ENCODE results near the gene VEPH1. TPM values are rescaled to one million over a fixed set of nuclear protein-coding genes. Genes with fewer than 3 reads are reported as not detected.

Gene VEPH1
- total and polyA plus RNA-seq, 9 of the 15 experiments (the other 6 are each of a cell fraction or from before 2014, with no cell fraction given), result 4.5 to 15.6 (median 5.8) TPM

- no peak for TF ChIP-seq PML (IDR thresholded peaks at IDR 0.05; ENCODE audit: low read length)
- no peak for TF ChIP-seq TAL1 (IDR thresholded peaks at IDR 0.05)
- TF ChIP-seq RHOXF2B (CRISPR knock-in tag; conservative IDR thresholded peaks at IDR 0.05), result no peak
- no peak for TF ChIP-seq POLR2H (tag; IDR thresholded peaks at IDR 0.05; ENCODE audit: low read depth)
- no peak for TF ChIP-seq KDM4B (IDR thresholded peaks at IDR 0.05; ENCODE audit: borderline replicate concordance in 2 of 2, low read depth in 1 of 2)
- TF ChIP-seq HIVEP1 (CRISPR knock-in tag; IDR thresholded peaks at IDR 0.05), result no peak
- no peak for TF ChIP-seq NFIX (CRISPR knock-in tag; IDR thresholded peaks at IDR 0.05; ENCODE audit: low read depth)
- no peak for TF ChIP-seq HNRNPLL (IDR thresholded peaks at IDR 0.05; ENCODE audit: low read depth, low read length, poor library complexity, severe bottlenecking)
- no peak for TF ChIP-seq ZNF3 (CRISPR knock-in tag; IDR thresholded peaks at IDR 0.05)
- no peak for TF ChIP-seq SAFB2 (IDR thresholded peaks at IDR 0.05; ENCODE audit: borderline replicate concordance, low read depth, low read length, severe bottlenecking)
- TF ChIP-seq DNMT1 (IDR thresholded peaks at IDR 0.05), result no peak
- Histone ChIP-seq H3K27ac (ENCODE audit: extremely low read depth, low read depth, low read length) (no peak overlapping the region), H3K79me2 (ENCODE audit: control insufficient read depth, insufficient read depth, low read length) (no peaks in the 10 kb centered on the region), H3K9me3 (replicated peaks; ENCODE audit: control insufficient read depth, insufficient read depth, low read depth, low read length) (no peaks in the 10 kb centered on the region), H3K4me2 (ENCODE audit: insufficient read depth, low read length) (no peak overlapping the region), H3K9me1 (ENCODE audit: control insufficient read depth, insufficient read depth, low read length) (no peaks in the 10 kb centered on the region), H3K9ac (ENCODE audit: insufficient read depth in 1 of 2, low read depth in 2 of 2, low read length in 2 of 2) (no peak overlapping the region), H2AFZ (ENCODE audit: low read depth, low read length) (no peak overlapping the region), H3K4me3 (no peak overlapping the region), H3K36me3 (ENCODE audit: control insufficient read depth, insufficient read depth, low read length) (no peaks in the 10 kb centered on the region), H3K4me1 (replicated peaks in 1 of 2; ENCODE audit: control insufficient read depth in 2 of 2, insufficient read depth in 2 of 2, low read length in 2 of 2) (no peaks in the 10 kb centered on the region; a peak in 1 of 5 replicates), H4K20me1 (replicated peaks; ENCODE audit: control insufficient read depth, insufficient read depth, low read length) (no peaks in the 10 kb centered on the region), H3K27me3 (ENCODE audit: control insufficient read depth in 2 of 2, insufficient read depth in 2 of 2, low read length in 2 of 2) (no peaks in the 10 kb centered on the region)
- FAIRE-seq, result no peak
- ChIA-PET POLR2A (no interaction called here), CTCF (ENCODE audit: low intra/inter-chr PET ratio) (no interaction called here)
- BruUV-seq (replicated peaks), result no TSS peak
- no peak for DNase-seq (ENCODE audit: extremely low read depth in 1 of 4, low spot score in 3 of 4)
- intact Hi-C loops (cut with micrococcal nuclease) (no loop called here), in situ Hi-C loops (cut with MboI) (no loop called here)
- ATAC-seq, result no peak
Observed at GRCh38 chr3:157294953-157295352, 208.3 kb downstream of the VEPH1 start.
